Loucy (cell line): ENCODE measurements around the gene ELL2.

Experiments used
- H2AFZ ChIP-seq: fragments of 200-600 bp; sonication (generic); 2 replicates; pipeline ENCODE4 v1.6.0; 2016; ENCODE audit warnings: antibody characterized with exemption, mild to moderate bottlenecking, low read length, moderate library complexity
- H3F3A ChIP-seq: fragments of 200-600 bp; 2 replicates; pipeline ENCODE4 v1.6.0; 2016; ENCODE audit warnings: antibody characterized with exemption, low read depth, mild to moderate bottlenecking
- H3K27me3 ChIP-seq: fragments of 200-600 bp; sonication (generic); 2 replicates; pipeline ENCODE4 v1.6.1; 2014; ENCODE audit warnings: low read length, mild to moderate bottlenecking; ENCODE audit not compliant: insufficient read depth, poor library complexity, severe bottlenecking
- H3K36me3 ChIP-seq: fragments of 200-600 bp; sonication (generic); 2 replicates; pipeline ENCODE4 v1.6.1; 2016; ENCODE audit warnings: low read length; ENCODE audit not compliant: insufficient read depth
- H3K4me1 ChIP-seq: fragments of 200-600 bp; sonication (generic); 2 replicates; pipeline ENCODE4 v1.5.1; 2014; ENCODE audit warnings: low read length, mild to moderate bottlenecking; ENCODE audit not compliant: insufficient read depth, poor library complexity, severe bottlenecking
- H3K4me2 ChIP-seq: fragments of 200-600 bp; sonication (generic); 2 replicates; pipeline ENCODE4 v1.6.0; 2014; ENCODE audit warnings: antibody characterized with exemption, low read length, low read depth, mild to moderate bottlenecking; ENCODE audit not compliant: poor library complexity, severe bottlenecking
- H3K4me3 ChIP-seq: fragments of 200-600 bp; sonication (generic); 2 replicates; pipeline ENCODE4 v1.5.1; 2014; ENCODE audit warnings: low read length, mild to moderate bottlenecking, mixed read lengths; ENCODE audit not compliant: poor library complexity, severe bottlenecking
- H3K79me2 ChIP-seq: fragments of 200-600 bp; sonication (generic); 2 replicates; pipeline ENCODE4 v1.6.1; 2014; ENCODE audit warnings: low read length; ENCODE audit not compliant: insufficient read depth
- H3K9ac ChIP-seq: fragments of 200-600 bp; sonication (generic); 2 replicates; pipeline ENCODE4 v1.6.0; 2014; ENCODE audit warnings: mild to moderate bottlenecking, low read depth, low read length, moderate library complexity; ENCODE audit not compliant: poor library complexity, severe bottlenecking
- H3K9me2 ChIP-seq: fragments of 200-600 bp; sonication (generic); replicated peaks from 2 replicates; pipeline ENCODE4 v1.6.1; 2016; ENCODE audit warnings: low read depth, low read length, mixed read lengths
- H3K9me3 ChIP-seq: fragments of 200-600 bp; sonication (generic); 2 replicates; pipeline ENCODE4 v1.6.1; 2014; ENCODE audit warnings: mild to moderate bottlenecking, antibody characterized with exemption, low read length, low read depth; ENCODE audit not compliant: insufficient read depth
- H4K20me1 ChIP-seq: fragments of 200-600 bp; sonication (generic); 2 replicates; pipeline ENCODE4 v1.6.0; 2014; ENCODE audit warnings: antibody characterized with exemption, low read length, mild to moderate bottlenecking; ENCODE audit not compliant: insufficient read depth, poor library complexity, severe bottlenecking
- CTCF ChIP-seq: fragments of 200-600 bp; sonication (generic); conservative IDR thresholded peaks from 2 replicates; pipeline ENCODE4 v1.5.1; 2014; ENCODE audit warnings: mild to moderate bottlenecking, antibody characterized with exemption, low read length
- EZH2phosphoT487 ChIP-seq: fragments of 200-600 bp; IDR thresholded peaks from 2 replicates; pipeline ENCODE4 v1.6.1; 2018; ENCODE audit warnings: antibody characterized with exemption, mild to moderate bottlenecking, moderate library complexity, borderline replicate concordance

Gene ELL2

GRCh38 chr5:95925378-95925744 lies 36.3 kb downstream of the ELL2 start:
- H3K79me2 ChIP-seq, result no peaks in the 10 kb centered on the region
- no peaks in the 10 kb centered on the region for H4K20me1 ChIP-seq
- no peak overlapping the region for H2AFZ ChIP-seq
- TF ChIP-seq EZH2phosphoT487 (no peak), CTCF (no peak)
- no peaks in the 10 kb centered on the region for H3K9me3 ChIP-seq
- H3K4me2 ChIP-seq, result no peak overlapping the region
- no peak overlapping the region for H3K9ac ChIP-seq
- H3K27me3 ChIP-seq, result no peaks in the 10 kb centered on the region
- H3K9me2 ChIP-seq, result no peaks in the 10 kb centered on the region
- no peak overlapping the region for H3K4me3 ChIP-seq
- no peaks in the 10 kb centered on the region for H3K36me3 ChIP-seq
- peaks cover 30% of the 10 kb centered on the region for H3K4me1 ChIP-seq
- H3F3A ChIP-seq, result no peaks in the 10 kb centered on the region

- no peaks in the 10 kb centered on the region for H3K27me3 ChIP-seq
- H3K9me2 ChIP-seq, result no peaks in the 10 kb centered on the region
- no peaks in the 10 kb centered on the region for H3K9me3 ChIP-seq
- no peaks in the 10 kb centered on the region for H3K79me2 ChIP-seq
- peak overlapping the region; percentile 49 for H3K4me2 ChIP-seq
- no peak overlapping the region for H3K9ac ChIP-seq
- peaks cover 25% of the 10 kb centered on the region for H3K4me1 ChIP-seq
- TF ChIP-seq CTCF, result no peak
- TF ChIP-seq EZH2phosphoT487, result no peak
- H4K20me1 ChIP-seq, result no peaks in the 10 kb centered on the region
- no peak overlapping the region for H3K4me3 ChIP-seq
- H3F3A ChIP-seq, result no peaks in the 10 kb centered on the region
- no peaks in the 10 kb centered on the region for H3K36me3 ChIP-seq
- no peak overlapping the region for H2AFZ ChIP-seq
These were observed 36.8 kb downstream of the ELL2 start for GRCh38 chr5:95924720-95925377.

- Histone ChIP-seq H3K9ac (no peak overlapping the region), H3K4me2 (peak overlapping the region; percentile 49), H3K9me3 (no peaks in the 10 kb centered on the region), H3K4me1 (peaks cover 21% of the 10 kb centered on the region), H3F3A (no peaks in the 10 kb centered on the region), H3K4me3 (peak overlapping the region; percentile 13), H3K79me2 (no peaks in the 10 kb centered on the region), H2AFZ (no peak overlapping the region), H4K20me1 (no peaks in the 10 kb centered on the region), H3K27me3 (no peaks in the 10 kb centered on the region), H3K9me2 (no peaks in the 10 kb centered on the region), H3K36me3 (no peaks in the 10 kb centered on the region)
- TF ChIP-seq CTCF (no peak), EZH2phosphoT487 (no peak)
These were observed 37.6 kb downstream of the ELL2 start for GRCh38 chr5:95923918-95924544.
